Right atrium auricular region (tissue), 2 donors: ENCODE measurements around the gene TUBA3C. TPM values are rescaled to one million over a fixed set of nuclear protein-coding genes. Genes with fewer than 3 reads are reported as not detected.
"Not testable (repeated sequence)": the region's sequence is repeated elsewhere in the genome, so short reads cannot be mapped to it uniquely, and the experiment has no call there.

Source experiments
- DNase-seq: peaks from one replicate; pipeline ENCODE4 v3.0.0-alpha.2; 2019; ENCODE audit warnings: low spot score
- H3K27ac ChIP-seq, 2 donors: fragments of 200-600 bp; sonication (generic); 1 replicate in 1 of 2; 2 replicates in 1 of 2; pipeline ENCODE4 v1.5.1; 2016 to 2019
- H3K27me3 ChIP-seq, 2 donors: fragments of 200-600 bp; sonication (generic); one replicate each; pipeline versions ENCODE4 v1.5.1 to v1.6.0; 2017 to 2019
- H3K36me3 ChIP-seq: fragments of 200-600 bp; sonication (generic); one replicate; pipeline ENCODE4 v1.5.1; 2016
- H3K4me1 ChIP-seq, 2 donors: fragments of 200-600 bp; sonication (generic); one replicate each; pipeline versions ENCODE4 v1.5.1 to v1.6.0; 2017 to 2019
- H3K4me3 ChIP-seq, 2 donors: fragments of 200-600 bp; sonication (generic); 1 replicate in 1 of 2; 2 replicates in 1 of 2; pipeline ENCODE4 v1.5.1; 2017 to 2019; ENCODE audit warnings: mild to moderate bottlenecking in 1 of 2, moderate library complexity in 1 of 2
- H3K9me3 ChIP-seq, 2 donors: fragments of 200-600 bp; sonication (generic); one replicate each; pipeline ENCODE4 v1.5.1; 2019
- CTCF ChIP-seq, 2 donors: fragments of 200-600 bp; sonication (generic); IDR thresholded peaks; one replicate each; pipeline ENCODE4 v1.5.1; 2019; ENCODE audit warnings: antibody characterized with exemption in 2 of 2
- total RNA-seq, 2 donors: library from RNA; depleted of rRNA; stranded (reverse); fragments of >200 nt; gene quantifications; one replicate each; pipeline ENCODE4 v1.1.0, GENCODE V29; 2016

TUBA3C gene
- total RNA-seq, 2 donors from 2014 or later: not detected

DNA sequence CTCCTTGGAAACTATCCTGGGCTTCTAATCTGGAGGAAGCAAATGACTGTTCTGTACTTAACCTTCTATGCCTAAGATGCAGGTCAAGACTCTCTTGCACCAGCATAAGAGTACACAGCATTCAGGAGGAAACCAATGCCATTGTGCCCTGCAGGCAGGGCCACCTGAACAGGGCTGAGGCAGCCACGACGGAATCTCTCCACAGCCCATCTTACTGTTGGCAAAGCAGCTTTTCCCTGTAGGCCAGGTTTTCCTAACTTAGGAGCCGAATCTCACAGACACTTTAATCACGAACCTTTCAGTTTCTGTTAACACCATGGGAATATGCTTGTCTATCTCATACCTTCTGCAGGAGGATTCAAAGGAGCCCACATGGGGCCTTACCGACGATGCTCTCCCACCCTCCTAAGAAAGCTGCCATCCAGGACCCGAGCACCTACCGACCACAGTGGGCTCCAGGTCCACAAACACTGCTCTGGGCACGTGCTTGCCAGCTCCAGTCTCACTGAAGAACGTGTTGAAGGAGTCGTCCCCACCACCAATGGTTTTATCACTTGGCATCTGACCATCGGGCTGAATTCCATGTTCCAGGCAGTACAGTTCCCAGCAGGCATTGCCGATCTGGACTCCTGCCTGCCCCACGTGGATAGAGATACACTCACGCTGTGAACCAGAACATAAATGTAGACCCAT is 2.6 kb downstream of the TUBA3C start:
- no peak overlapping the region for H3K4me3 ChIP-seq
- H3K36me3 ChIP-seq: no peaks in the 10 kb centered on the region
- no peaks in the 10 kb centered on the region for H3K9me3 ChIP-seq
- H3K27ac ChIP-seq: no peak overlapping the region
- DNase-seq: peak; percentile 52
- H3K27me3 ChIP-seq: no peaks in the 10 kb centered on the region
- no peaks in the 10 kb centered on the region for H3K4me1 ChIP-seq
- no peak for TF ChIP-seq CTCF (IDR thresholded peaks at IDR 0.05)

GRCh38 chr13:19176981-19177776 is 4.4 kb downstream of the TUBA3C start:
- H3K4me1 ChIP-seq, DNase-seq, H3K4me3 ChIP-seq, H3K27me3 ChIP-seq, H3K9me3 ChIP-seq, H3K36me3 ChIP-seq, H3K27ac ChIP-seq: not testable (repeated sequence)

GRCh38 chr13:19173752-19174151 is 7.9 kb downstream of the TUBA3C start:
- Histone ChIP-seq H3K4me1 (no peaks in the 10 kb centered on the region), H3K4me3 (no peak overlapping the region), H3K27me3 (no peaks in the 10 kb centered on the region), H3K27ac (no peak overlapping the region), H3K36me3 (no peaks in the 10 kb centered on the region), H3K9me3 (no peaks in the 10 kb centered on the region)
- DNase-seq: no peak
- no peak for TF ChIP-seq CTCF (IDR thresholded peaks at IDR 0.05)

- no peak overlapping the region for H3K4me3 ChIP-seq
- TF ChIP-seq CTCF (IDR thresholded peaks at IDR 0.05): no peak
- H3K4me1 ChIP-seq: no peaks in the 10 kb centered on the region
- H3K36me3 ChIP-seq: no peaks in the 10 kb centered on the region
- no peak for DNase-seq
- no peaks in the 10 kb centered on the region for H3K27me3 ChIP-seq
- no peaks in the 10 kb centered on the region for H3K9me3 ChIP-seq
- no peak overlapping the region for H3K27ac ChIP-seq
Observed at GRCh38 chr13:19172647-19173030, 9.0 kb downstream of the TUBA3C start.

DNA sequence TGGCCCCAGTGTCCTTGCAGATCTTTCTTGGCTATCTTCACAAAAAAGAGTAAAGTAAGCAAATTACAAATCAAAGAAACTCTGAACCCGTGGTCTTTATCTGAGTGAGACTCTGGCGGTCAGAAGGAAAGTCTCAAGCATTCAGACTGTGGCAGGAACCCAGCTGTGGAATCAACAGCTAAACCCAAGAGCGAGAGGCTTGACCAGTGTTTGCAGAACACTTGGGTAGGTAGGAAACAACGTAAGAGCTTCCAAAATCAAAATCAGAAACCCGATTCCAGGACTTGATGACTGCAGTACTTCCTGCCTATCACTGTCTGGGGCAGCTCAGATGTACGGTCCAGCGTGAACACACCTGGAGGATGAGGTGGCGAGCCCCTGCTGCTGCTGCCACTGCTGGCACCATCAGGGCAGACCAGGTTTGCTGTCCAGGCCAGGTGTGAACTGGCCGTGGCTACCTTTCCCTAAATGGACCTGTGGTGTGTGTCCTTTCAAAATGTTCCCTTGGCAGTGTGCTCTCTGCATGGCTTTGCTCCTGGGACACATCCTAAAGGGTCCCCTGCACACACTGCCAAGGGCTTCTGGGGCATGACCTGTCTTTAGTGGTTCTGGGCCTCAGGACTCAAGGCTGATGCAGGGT is 9.5 kb downstream of the TUBA3C start:
- no peaks in the 10 kb centered on the region for H3K9me3 ChIP-seq
- H3K27ac ChIP-seq: no peak overlapping the region
- TF ChIP-seq CTCF (IDR thresholded peaks at IDR 0.05): no peak
- no peak for DNase-seq
- no peaks in the 10 kb centered on the region for H3K4me1 ChIP-seq
- no peaks in the 10 kb centered on the region for H3K27me3 ChIP-seq
- H3K36me3 ChIP-seq: no peaks in the 10 kb centered on the region
- H3K4me3 ChIP-seq: no peak overlapping the region

DNA sequence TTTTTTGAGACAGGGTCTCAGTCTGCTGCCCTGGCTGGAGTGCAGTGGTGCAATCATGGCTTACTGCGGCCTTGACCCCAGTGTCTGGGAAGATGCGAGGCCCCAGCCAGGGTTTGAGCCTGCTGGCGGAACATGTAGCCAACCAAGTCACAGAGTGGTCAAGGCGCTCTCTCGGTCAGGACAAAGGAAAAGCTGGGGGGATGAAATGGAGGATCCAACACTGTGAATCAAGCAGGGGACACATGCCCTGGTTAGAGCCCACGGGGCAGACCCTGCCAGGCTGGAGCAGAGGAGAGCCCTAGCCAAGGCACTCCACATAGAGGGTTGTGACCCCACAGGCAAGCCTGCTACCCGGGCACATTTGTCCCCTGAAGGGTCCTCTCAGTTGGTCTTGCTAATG is 10.1 kb downstream of the TUBA3C start:
- no peaks in the 10 kb centered on the region for H3K9me3 ChIP-seq
- no peak for TF ChIP-seq CTCF (IDR thresholded peaks at IDR 0.05)
- H3K27ac ChIP-seq: no peak overlapping the region
- no peaks in the 10 kb centered on the region for H3K36me3 ChIP-seq
- H3K4me1 ChIP-seq: no peaks in the 10 kb centered on the region
- H3K27me3 ChIP-seq: no peaks in the 10 kb centered on the region
- H3K4me3 ChIP-seq: no peak overlapping the region
- no peak for DNase-seq
